GM21447 (cell line): ENCODE data around the gene COQ2.
"Not testable (repeated sequence)": the region's sequence is repeated elsewhere in the genome, so short reads cannot be mapped to it uniquely, and the experiment has no call there.

Experiments used
- ATAC-seq: cut with Tn5 transposase; IDR thresholded peaks from one replicate; pipeline ENCODE4 v1.9.1; 2021; ENCODE audit not compliant: unreplicated experiment

Gene COQ2

GRCh38 chr4:83250687-83251446 is 33.7 kb downstream of the COQ2 start:
- ATAC-seq: no peak

- no peak for ATAC-seq
These were observed 36.1 kb downstream of the COQ2 start for GRCh38 chr4:83248486-83248885.

- ATAC-seq: no peak
These were observed 36.9 kb downstream of the COQ2 start for GRCh38 chr4:83247415-83248357.

DNA sequence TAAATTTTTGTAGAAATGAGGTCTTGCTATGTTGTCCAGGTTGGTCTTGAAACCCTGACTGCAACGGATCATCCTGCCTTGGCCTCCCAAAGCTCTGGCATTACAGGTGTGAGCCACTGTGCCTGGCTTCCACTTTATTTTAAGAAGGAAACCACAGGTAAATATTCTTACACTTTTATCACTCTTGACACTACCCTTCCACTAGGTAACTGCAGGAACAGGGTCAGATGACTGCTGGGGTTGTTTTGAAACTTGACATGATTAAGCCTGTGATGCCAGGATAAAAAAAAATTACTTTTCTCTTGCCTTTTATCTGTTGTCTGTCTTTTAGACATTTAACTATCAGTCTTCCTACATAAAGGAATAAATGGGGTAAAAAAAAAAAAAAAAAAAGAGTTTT is 43.5 kb downstream of the COQ2 start:
- no peak for ATAC-seq

DNA sequence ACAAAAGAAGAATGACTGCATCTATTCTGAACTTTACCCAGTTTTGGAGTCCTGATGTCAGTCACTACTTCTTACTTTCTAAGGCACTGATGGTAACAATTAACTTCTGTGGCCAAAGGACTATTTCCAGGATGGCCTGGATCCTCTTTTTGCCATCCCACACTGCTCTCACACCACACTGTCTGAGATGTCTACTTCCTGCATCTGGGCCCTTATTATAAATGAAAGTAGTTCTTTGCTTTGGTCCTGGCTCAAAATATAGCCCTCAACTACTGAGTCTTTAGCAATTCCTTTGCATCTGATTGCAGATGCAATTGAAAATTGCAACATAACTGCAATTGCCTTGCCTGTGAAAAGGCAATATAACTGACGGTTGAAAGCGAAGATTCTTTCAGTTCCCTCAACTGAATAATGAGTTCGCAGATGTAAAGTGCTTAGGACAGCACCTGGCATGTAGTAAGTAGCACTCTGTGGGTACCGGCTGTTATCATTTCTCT is 44.2 kb downstream of the COQ2 start:
- peak; percentile 89 for ATAC-seq

DNA sequence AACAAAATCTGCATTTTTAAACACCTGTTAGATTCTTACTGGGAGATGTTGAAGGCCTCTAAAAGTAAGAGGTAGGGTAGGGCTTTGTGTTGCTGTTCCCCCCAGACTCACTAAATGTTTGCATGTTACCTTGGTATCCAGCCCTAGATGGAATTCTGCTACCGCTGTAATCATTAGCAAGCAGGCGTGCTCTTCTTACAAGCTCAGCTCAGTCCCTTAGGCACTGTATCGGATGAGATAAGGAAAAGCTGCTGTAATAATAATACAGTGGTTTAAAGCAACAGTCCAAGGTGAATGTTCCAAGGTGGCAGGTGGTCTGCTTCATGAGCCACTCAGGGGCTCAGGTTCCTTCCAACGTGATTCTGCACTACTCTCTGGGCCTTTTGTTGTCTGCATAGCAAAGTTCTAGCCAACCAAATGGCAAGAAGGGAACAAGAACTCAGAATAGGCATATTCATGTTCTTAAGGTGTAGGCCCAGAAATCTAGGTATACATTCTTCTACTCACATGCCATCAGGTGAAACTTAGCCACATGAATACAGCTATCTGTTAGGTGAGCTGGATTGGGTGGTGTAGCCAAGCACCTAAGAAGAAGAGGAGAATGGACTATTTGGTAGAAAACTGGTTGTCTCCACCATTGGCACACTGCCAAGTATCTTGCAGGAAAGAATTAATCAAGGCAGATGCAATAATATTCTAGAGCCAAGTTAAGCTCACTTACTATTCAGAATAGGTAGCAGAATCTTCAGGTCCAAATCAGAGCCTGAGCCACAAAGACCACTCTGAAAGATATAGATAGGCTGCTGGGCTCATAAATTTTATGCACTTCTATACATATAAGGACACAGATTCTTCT is 46.0 kb downstream of the COQ2 start:
- no peak for ATAC-seq

GRCh38 chr4:83237591-83237990 is 47.0 kb downstream of the COQ2 start:
- no peak for ATAC-seq

DNA sequence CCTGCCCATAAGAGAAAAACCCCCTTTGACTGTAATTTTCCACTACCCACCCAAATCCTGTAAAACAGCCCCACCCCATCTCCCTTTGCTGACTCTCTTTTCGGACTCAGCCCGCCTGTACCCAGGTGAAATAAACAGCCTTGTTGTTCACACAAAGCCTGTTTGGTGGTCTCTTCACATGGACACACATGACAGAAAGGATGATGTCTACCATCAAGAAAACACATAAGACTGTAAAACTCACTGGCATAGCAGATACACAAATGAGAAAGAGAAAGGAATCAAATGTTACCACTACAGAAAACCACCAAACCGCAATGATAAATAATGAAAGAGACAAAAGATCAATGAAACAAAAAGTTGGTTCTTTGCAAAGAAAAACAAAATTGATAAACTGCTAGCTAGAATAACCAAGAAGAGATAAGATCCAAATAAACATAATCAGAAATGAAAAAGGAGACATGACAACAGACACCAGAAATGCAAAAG is 48.9 kb downstream of the COQ2 start:
- not testable (repeated sequence) for ATAC-seq

DNA sequence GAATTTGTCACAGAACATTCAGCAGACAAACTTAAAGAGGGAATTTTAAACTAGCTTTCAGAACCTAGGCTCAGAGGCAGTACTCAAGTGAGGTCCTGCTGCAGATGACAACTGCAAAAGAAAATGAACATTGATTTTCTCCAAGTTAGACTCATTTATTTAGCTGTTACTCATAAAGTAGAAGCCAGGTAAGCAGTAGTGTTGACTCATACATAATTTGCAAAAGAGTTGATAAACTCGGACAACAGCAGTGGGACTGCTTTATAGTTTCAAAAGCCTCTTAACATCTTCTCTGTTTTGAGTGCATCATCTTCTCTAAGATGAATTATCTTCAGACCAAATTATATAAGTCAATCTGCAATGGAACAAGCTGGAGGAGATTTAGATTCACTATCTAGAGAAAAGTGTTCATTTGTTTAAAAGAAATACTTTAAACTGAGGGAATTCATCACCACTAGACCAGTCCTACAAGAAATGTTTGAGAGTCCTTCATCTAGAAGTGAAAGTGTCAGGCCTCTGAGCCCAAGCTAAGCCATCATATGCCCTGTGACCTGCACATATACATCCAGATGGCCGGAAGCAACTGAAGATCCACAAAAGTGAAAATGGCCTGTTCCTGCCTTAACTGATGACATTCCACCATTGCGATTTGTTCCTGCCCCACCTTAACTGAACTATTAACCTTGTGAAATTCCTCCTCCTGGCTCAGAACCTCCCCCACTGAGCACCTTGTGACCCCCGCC is 49.5 kb downstream of the COQ2 start:
- ATAC-seq: no peak

DNA sequence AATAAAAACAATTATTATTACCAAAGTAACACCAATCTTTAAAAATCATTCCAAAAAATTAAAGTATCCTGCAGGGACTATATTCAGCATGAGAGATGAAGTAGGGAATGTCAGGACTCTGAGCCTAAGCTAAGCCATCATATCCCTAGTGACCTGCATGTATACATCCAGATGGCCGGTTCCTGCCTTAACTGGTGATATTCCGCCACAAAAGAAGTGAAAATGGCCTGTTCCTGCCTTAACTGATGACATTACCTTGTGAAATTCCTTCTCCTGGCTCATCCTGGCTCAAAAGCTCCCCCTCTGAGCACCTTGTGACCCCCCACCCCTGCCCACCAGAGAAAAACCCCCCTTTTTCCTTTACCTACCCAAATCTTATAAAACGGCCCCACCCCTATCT is 50.2 kb downstream of the COQ2 start:
- not testable (repeated sequence) for ATAC-seq

- no peak for ATAC-seq
These were observed 52.5 kb downstream of the COQ2 start for GRCh38 chr4:83232082-83232481.

DNA sequence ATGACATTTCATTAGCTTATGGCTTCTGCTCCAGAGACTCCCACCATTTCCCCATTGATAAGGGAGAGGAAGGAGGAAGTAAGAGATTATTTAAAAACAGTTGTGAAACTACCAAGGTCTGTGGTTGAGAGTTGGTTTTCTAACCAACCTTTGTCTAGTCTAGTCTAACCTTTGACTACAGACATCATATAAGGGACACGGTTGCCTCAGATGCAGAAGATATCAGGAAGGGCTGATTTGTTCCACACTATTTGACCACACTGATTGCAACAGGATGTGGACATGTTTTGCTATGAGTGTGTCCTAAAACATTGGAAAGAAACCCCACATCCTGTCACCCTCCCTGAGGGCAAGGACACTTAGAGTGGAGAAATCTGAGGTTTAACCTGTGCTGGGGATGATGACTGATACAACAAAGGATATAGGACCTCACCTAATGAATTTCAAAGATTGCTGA is 53.0 kb downstream of the COQ2 start:
- peak; percentile 72 for ATAC-seq

- ATAC-seq: no peak
These were observed 53.7 kb downstream of the COQ2 start for GRCh38 chr4:83230928-83231327.

DNA sequence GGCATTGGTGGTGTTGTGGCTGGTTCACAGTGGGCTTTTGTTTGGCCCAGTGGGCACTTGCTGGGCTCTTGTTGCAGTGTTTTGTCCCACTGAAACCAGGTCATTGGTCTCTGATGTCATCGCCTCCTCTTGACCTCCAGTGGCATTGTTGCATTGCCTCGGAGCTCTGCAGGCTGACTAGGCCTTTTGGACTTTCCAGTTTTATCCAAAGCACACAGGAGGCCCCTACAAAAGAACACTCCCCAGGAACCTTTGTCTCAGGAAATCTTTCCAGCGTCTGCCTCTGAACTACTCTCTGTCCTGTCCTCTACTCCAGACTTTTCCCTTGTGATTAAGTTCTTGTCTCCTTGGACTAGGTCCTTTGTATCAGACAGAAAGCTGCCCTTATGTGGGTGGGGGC is 54.8 kb downstream of the COQ2 start:
- ATAC-seq: no peak

GRCh38 chr4:83228231-83228630 is 56.4 kb downstream of the COQ2 start:
- ATAC-seq: no peak

DNA sequence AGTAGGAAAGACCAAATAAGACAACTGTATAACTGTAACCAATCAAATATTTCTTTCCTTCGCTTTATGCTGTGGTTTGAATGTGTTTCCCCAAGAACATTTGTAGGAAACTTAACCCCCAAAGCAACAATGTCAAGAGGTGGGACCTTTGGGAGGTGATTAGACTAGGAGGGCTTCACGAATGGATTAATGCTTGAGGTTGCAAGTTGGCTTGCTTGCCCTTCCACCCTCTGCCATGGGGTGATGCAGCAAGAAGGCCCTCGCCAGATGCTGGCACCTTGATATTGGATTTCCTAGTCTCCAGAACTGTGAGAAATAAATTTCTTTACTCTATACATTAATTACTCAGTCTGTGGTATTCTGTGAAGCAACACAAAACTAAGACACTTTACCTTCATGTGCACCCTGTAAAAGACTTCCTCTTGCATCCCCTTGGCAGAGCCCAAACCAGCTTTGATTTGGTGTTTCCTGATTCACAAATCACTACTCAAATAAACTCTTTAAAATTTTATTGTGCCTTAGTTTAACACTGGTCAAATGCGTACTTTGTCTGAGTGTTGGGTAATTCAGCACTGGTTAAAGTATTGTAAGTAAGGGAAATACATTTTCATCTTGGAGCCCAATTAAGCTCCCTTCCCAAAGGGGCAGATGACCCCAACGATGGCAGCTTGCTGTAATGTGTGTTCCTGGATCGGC is 59.9 kb downstream of the COQ2 start:
- ATAC-seq: no peak

- no peak for ATAC-seq
These were observed 60.8 kb downstream of the COQ2 start for GRCh38 chr4:83223781-83224180.

GRCh38 chr4:83221897-83222441 is 62.6 kb downstream of the COQ2 start:
- ATAC-seq: peak; percentile 37
